Suprapubic skin (tissue), 4 donors: Measurements from ENCODE around the gene FHIP2A.
"Not testable (repeated sequence)": the region's sequence is repeated elsewhere in the genome, so short reads cannot be mapped to it uniquely, and the experiment has no call there.

Source experiments
- EP300 ChIP-seq: sonication (generic); formaldehyde crosslinking; IDR thresholded peaks from one replicate; pipeline ENCODE4 v1.6.1; 2017; ENCODE audit warnings: antibody characterized with exemption
- POLR2A ChIP-seq, 2 donors: fragments of 450-650 bp; IDR thresholded peaks; one replicate each; pipeline ENCODE4 v1.6.1; 2017; ENCODE audit warnings: antibody characterized with exemption in 2 of 2, mild to moderate bottlenecking in 2 of 2, moderate library complexity in 2 of 2
- POLR2AphosphoS5 ChIP-seq, 3 donors: sonication (generic); formaldehyde crosslinking; IDR thresholded peaks; one replicate each; pipeline ENCODE4 v1.6.1; 2017; ENCODE audit warnings: antibody characterized with exemption in 3 of 3
- TF ChIP-seq, protein P1 (sequence below), 2 donors: fragments of 200-600 bp in 1 of 2; fragments of 450-650 bp in 1 of 2; sonication (generic) in 1 of 2; IDR thresholded peaks; one replicate each; pipeline ENCODE4 v1.5.1; 2016 to 2019; ENCODE audit warnings: antibody characterized with exemption in 2 of 2, mild to moderate bottlenecking in 1 of 2, moderate library complexity in 1 of 2

DNA sequence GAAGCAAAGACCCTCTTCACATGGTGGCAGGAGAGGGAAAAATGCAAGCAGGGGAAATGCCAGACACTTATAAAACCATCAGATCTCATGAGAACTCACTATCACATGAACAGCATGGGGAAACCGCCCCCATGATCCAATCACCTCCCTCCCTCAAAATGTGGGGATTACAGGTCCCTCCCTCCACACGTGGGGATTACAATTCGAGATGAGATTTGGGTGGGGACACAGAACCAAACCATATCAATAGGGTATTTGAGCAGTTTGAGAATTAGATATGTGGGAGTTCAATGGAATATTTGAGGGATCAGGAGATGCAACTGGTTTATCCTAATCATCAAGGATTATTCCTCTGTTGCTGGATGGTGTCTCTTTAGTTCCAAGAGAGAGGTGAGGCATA is 46.5 kb upstream of the FHIP2A start:
- TF ChIP-seq, protein P1, sequence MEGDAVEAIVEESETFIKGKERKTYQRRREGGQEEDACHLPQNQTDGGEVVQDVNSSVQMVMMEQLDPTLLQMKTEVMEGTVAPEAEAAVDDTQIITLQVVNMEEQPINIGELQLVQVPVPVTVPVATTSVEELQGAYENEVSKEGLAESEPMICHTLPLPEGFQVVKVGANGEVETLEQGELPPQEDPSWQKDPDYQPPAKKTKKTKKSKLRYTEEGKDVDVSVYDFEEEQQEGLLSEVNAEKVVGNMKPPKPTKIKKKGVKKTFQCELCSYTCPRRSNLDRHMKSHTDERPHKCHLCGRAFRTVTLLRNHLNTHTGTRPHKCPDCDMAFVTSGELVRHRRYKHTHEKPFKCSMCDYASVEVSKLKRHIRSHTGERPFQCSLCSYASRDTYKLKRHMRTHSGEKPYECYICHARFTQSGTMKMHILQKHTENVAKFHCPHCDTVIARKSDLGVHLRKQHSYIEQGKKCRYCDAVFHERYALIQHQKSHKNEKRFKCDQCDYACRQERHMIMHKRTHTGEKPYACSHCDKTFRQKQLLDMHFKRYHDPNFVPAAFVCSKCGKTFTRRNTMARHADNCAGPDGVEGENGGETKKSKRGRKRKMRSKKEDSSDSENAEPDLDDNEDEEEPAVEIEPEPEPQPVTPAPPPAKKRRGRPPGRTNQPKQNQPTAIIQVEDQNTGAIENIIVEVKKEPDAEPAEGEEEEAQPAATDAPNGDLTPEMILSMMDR (IDR thresholded peaks at IDR 0.05), result not testable (repeated sequence)
- TF ChIP-seq POLR2A (IDR thresholded peaks at IDR 0.05); POLR2AphosphoS5 (IDR thresholded peaks at IDR 0.05); EP300: not testable (repeated sequence)
